ENCODE results near the gene ETHE1. TPM values are rescaled to one million over a fixed set of nuclear protein-coding genes. Genes with fewer than 3 reads are reported as not detected.

Gene ETHE1
- total RNA-seq, 5 donors from 2014 or later (not counting 1 experiment from before 2014, with no cell fraction given), result 19.1 to 39.4 (median 34.7) TPM

- POLR2A ChIA-PET, result interaction anchor here in 1 of 2 donors (0.6 kb wide), 1 partner anchor 14 kb away, joined by 3 read pairs; no protein-coding TSS in a partner anchor
- peak in 17 of 35 experiments; percentile 5 to 73 (median 19) for DNase-seq
- H3K9me3 ChIP-seq, result no peaks in the 10 kb centered on the region
- Mint-ChIP-seq H3K27ac (peak overlapping the region; percentile 93 to 94), H3K36me3 (no peaks in the 10 kb centered on the region), H3K9me3 (no peaks in the 10 kb centered on the region), H3K4me1 (peaks cover 63 to 80% (median 76%) of the 10 kb centered on the region in 3 donors), H3K27me3 (no peaks in the 10 kb centered on the region), H3K4me3 (peak overlapping the region in 2 of 3 donors; percentile 28 to 63)
- peaks cover 41 to 71% of the 10 kb centered on the region in 2 experiments for H3K4me1 ChIP-seq (ENCODE audit: control insufficient read depth in 1 of 2, extremely low read depth in 1 of 2, insufficient read depth in 2 of 2, low read length in 2 of 2)
- no peaks in the 10 kb centered on the region for H3K36me3 ChIP-seq (ENCODE audit: control insufficient read depth in 2 of 2, extremely low read depth in 1 of 2, insufficient read depth in 1 of 2, low read length in 1 of 2)
- peak overlapping the region; percentile 68 for H3K27ac ChIP-seq (ENCODE audit: low read length)
- ATAC-seq (replicated peaks in 1 of 4), result peak; percentile 52 to 84 (median 74)
- CTCF ChIA-PET, result interaction anchor here in 1 of 2 donors (1.0 to 1.4 kb wide), 2 partner anchors 22 to 50 kb away, joined by 4 to 7 read pairs; no protein-coding TSS in a partner anchor
- WGBS (ENCODE audit: insufficient coverage), result no CpG with 5 or more reads among the region's 1 CpG
- no peaks in the 10 kb centered on the region for H3K27me3 ChIP-seq (replicated peaks in 1 of 2; ENCODE audit: control insufficient read depth in 2 of 2, extremely low read depth in 1 of 2, insufficient read depth in 2 of 2, low read length in 1 of 2)
- no peak overlapping the region for H3K4me3 ChIP-seq (ENCODE audit: control insufficient read depth in 1 of 2, extremely low read depth in 1 of 2, low read length in 1 of 2)
These were observed 57.9 kb downstream of the ETHE1 start for GRCh38 chr19:43469160-43469480.

- DNase-seq (peak in 3 of 35 experiments; percentile 23 to 45 (median 32)), ATAC-seq (replicated peaks in 1 of 4) (no peak)
- no peaks in the 10 kb centered on the region for H3K9me3 Mint-ChIP-seq
- Histone ChIP-seq H3K27me3 (replicated peaks in 1 of 2; ENCODE audit: control insufficient read depth in 2 of 2, extremely low read depth in 1 of 2, insufficient read depth in 2 of 2, low read length in 1 of 2) (no peaks in the 10 kb centered on the region), H3K36me3 (ENCODE audit: control insufficient read depth in 2 of 2, extremely low read depth in 1 of 2, insufficient read depth in 1 of 2, low read length in 1 of 2) (no peaks in the 10 kb centered on the region), H3K9me3 (no peaks in the 10 kb centered on the region), H3K4me1 (ENCODE audit: control insufficient read depth in 1 of 2, extremely low read depth in 1 of 2, insufficient read depth in 2 of 2, low read length in 2 of 2) (peaks cover 42 to 76% of the 10 kb centered on the region in 2 experiments), H3K27ac (ENCODE audit: low read length) (peak overlapping the region; percentile 68), H3K4me3 (ENCODE audit: control insufficient read depth in 1 of 2, extremely low read depth in 1 of 2, low read length in 1 of 2) (no peak overlapping the region)
- H3K4me3 Mint-ChIP-seq, result peak overlapping the region in 2 of 3 donors; percentile 43 to 63
- peaks cover 63 to 81% (median 79%) of the 10 kb centered on the region in 3 donors for H3K4me1 Mint-ChIP-seq
- ChIA-PET CTCF (interaction anchor here in 1 of 2 donors (1.0 to 1.4 kb wide), 2 partner anchors 22 to 51 kb away, joined by 4 to 7 read pairs; no protein-coding TSS in a partner anchor), POLR2A (interaction anchor here in 1 of 2 donors (0.6 kb wide), 1 partner anchor 15 kb away, joined by 3 read pairs; no protein-coding TSS in a partner anchor)
- WGBS (ENCODE audit: insufficient coverage), result 40% methylated on average over 1 of the region's 4 CpGs
- H3K27me3 Mint-ChIP-seq, result no peaks in the 10 kb centered on the region
- H3K27ac Mint-ChIP-seq, result peak overlapping the region; percentile 93 to 94
- no peaks in the 10 kb centered on the region for H3K36me3 Mint-ChIP-seq
These were observed 58.4 kb downstream of the ETHE1 start for GRCh38 chr19:43468354-43469159.

- H3K27ac Mint-ChIP-seq, result peak overlapping the region; percentile 93 to 94
- no peak for ATAC-seq (replicated peaks in 1 of 4)
- no peaks in the 10 kb centered on the region for H3K36me3 ChIP-seq (ENCODE audit: control insufficient read depth in 2 of 2, extremely low read depth in 1 of 2, insufficient read depth in 1 of 2, low read length in 1 of 2)
- no peaks in the 10 kb centered on the region for H3K9me3 Mint-ChIP-seq
- DNase-seq, result no peak
- H3K4me3 ChIP-seq (ENCODE audit: control insufficient read depth in 1 of 2, extremely low read depth in 1 of 2, low read length in 1 of 2), result no peak overlapping the region
- no peaks in the 10 kb centered on the region for H3K36me3 Mint-ChIP-seq
- ChIA-PET CTCF (no interaction called here), POLR2A (no interaction called here)
- 100% methylated on average over 1 of the region's 4 CpGs for WGBS (ENCODE audit: insufficient coverage)
- H3K4me1 ChIP-seq (ENCODE audit: control insufficient read depth in 1 of 2, extremely low read depth in 1 of 2, insufficient read depth in 2 of 2, low read length in 2 of 2), result peaks cover 44 to 82% of the 10 kb centered on the region in 2 experiments
- no peaks in the 10 kb centered on the region for H3K27me3 ChIP-seq (replicated peaks in 1 of 2; ENCODE audit: control insufficient read depth in 2 of 2, extremely low read depth in 1 of 2, insufficient read depth in 2 of 2, low read length in 1 of 2)
- peak overlapping the region in 1 of 3 donors; percentile 63 for H3K4me3 Mint-ChIP-seq
- peak overlapping the region; percentile 38 for H3K27ac ChIP-seq (ENCODE audit: low read length)
- H3K9me3 ChIP-seq, result no peaks in the 10 kb centered on the region
- H3K4me1 Mint-ChIP-seq, result peaks cover 57 to 78% (median 76%) of the 10 kb centered on the region in 3 donors
- no peaks in the 10 kb centered on the region for H3K27me3 Mint-ChIP-seq
These were observed 59.3 kb downstream of the ETHE1 start for GRCh38 chr19:43467730-43468129.

- Mint-ChIP-seq H3K9me3 (no peaks in the 10 kb centered on the region), H3K27ac (peak overlapping the region; percentile 60 to 94), H3K4me1 (peaks cover 58 to 78% (median 76%) of the 10 kb centered on the region in 3 donors), H3K27me3 (no peaks in the 10 kb centered on the region), H3K36me3 (no peaks in the 10 kb centered on the region), H3K4me3 (peak overlapping the region in 1 of 3 donors; percentile 11)
- ATAC-seq (replicated peaks in 1 of 4) (no peak), DNase-seq (no peak)
- ChIA-PET POLR2A (no interaction called here), CTCF (no interaction called here)
- H3K4me3 ChIP-seq (ENCODE audit: control insufficient read depth in 1 of 2, extremely low read depth in 1 of 2, low read length in 1 of 2), result no peak overlapping the region
- H3K27ac ChIP-seq (ENCODE audit: low read length), result no peak overlapping the region
- 80% methylated on average over 6 of the region's 6 CpGs for WGBS (ENCODE audit: insufficient coverage)
- H3K36me3 ChIP-seq (ENCODE audit: control insufficient read depth in 2 of 2, extremely low read depth in 1 of 2, insufficient read depth in 1 of 2, low read length in 1 of 2), result no peaks in the 10 kb centered on the region
- no peaks in the 10 kb centered on the region for H3K9me3 ChIP-seq
- H3K4me1 ChIP-seq (ENCODE audit: control insufficient read depth in 1 of 2, extremely low read depth in 1 of 2, insufficient read depth in 2 of 2, low read length in 2 of 2), result peaks cover 43 to 83% of the 10 kb centered on the region in 2 experiments
- H3K27me3 ChIP-seq (replicated peaks in 1 of 2; ENCODE audit: control insufficient read depth in 2 of 2, extremely low read depth in 1 of 2, insufficient read depth in 2 of 2, low read length in 1 of 2), result no peaks in the 10 kb centered on the region
These were observed 59.7 kb downstream of the ETHE1 start for GRCh38 chr19:43467276-43467675.

- CTCF ChIA-PET, result no interaction called here
- WGBS (ENCODE audit: insufficient coverage), result no CpG with 5 or more reads among the region's 1 CpG
- no peak overlapping the region for H3K4me3 ChIP-seq (ENCODE audit: control insufficient read depth in 1 of 2, extremely low read depth in 1 of 2, low read length in 1 of 2)
- H3K4me1 ChIP-seq (ENCODE audit: control insufficient read depth in 1 of 2, extremely low read depth in 1 of 2, insufficient read depth in 2 of 2, low read length in 2 of 2), result peaks cover 42 to 82% of the 10 kb centered on the region in 2 experiments
- H3K9me3 ChIP-seq, result no peaks in the 10 kb centered on the region
- Mint-ChIP-seq H3K27me3 (no peaks in the 10 kb centered on the region), H3K36me3 (no peaks in the 10 kb centered on the region), H3K27ac (peak overlapping the region; percentile 60 to 94), H3K4me1 (peaks cover 63 to 79% (median 77%) of the 10 kb centered on the region in 3 donors), H3K4me3 (peak overlapping the region in 1 of 3 donors; percentile 11), H3K9me3 (no peaks in the 10 kb centered on the region)
- POLR2A ChIA-PET, result no interaction called here
- no peak overlapping the region for H3K27ac ChIP-seq (ENCODE audit: low read length)
- no peaks in the 10 kb centered on the region for H3K27me3 ChIP-seq (replicated peaks in 1 of 2; ENCODE audit: control insufficient read depth in 2 of 2, extremely low read depth in 1 of 2, insufficient read depth in 2 of 2, low read length in 1 of 2)
- DNase-seq (no peak), ATAC-seq (replicated peaks in 1 of 4) (no peak)
- H3K36me3 ChIP-seq (ENCODE audit: control insufficient read depth in 2 of 2, extremely low read depth in 1 of 2, insufficient read depth in 1 of 2, low read length in 1 of 2), result no peaks in the 10 kb centered on the region
These were observed 60.2 kb downstream of the ETHE1 start for GRCh38 chr19:43466793-43467192.

- Mint-ChIP-seq H3K9me3 (no peaks in the 10 kb centered on the region), H3K4me3 (peak within 1 kb of the TSS; percentile 88 to 95 (median 90)), H3K36me3 (peaks cover 6% of the 10 kb centered on the region), H3K27ac (peak within 1 kb of the TSS; percentile 95 to 97), H3K27me3 (no peaks in the 10 kb centered on the region), H3K4me1 (peaks cover 75 to 77% (median 77%) of the 10 kb centered on the region in 3 donors)
- CTCF ChIA-PET, result interaction anchor here in 1 of 2 donors (0.5 to 0.7 kb wide), 2 partner anchors 40 to 1934 kb away, joined by 5 to 6 read pairs; no protein-coding TSS in a partner anchor
- H3K4me1 ChIP-seq (ENCODE audit: control insufficient read depth in 1 of 2, extremely low read depth in 1 of 2, insufficient read depth in 2 of 2, low read length in 2 of 2), result peaks cover 35 to 74% of the 10 kb centered on the region in 2 experiments
- H3K9me3 ChIP-seq, result no peaks in the 10 kb centered on the region
- DNase-seq (no peak), ATAC-seq (replicated peaks in 1 of 4) (no peak)
- peaks cover 0 to 5% of the 10 kb centered on the region in 2 donors for H3K36me3 ChIP-seq (ENCODE audit: control insufficient read depth in 2 of 2, extremely low read depth in 1 of 2, insufficient read depth in 1 of 2, low read length in 1 of 2)
- POLR2A ChIA-PET, result no interaction called here
- no peaks in the 10 kb centered on the region for H3K27me3 ChIP-seq (replicated peaks in 1 of 2; ENCODE audit: control insufficient read depth in 2 of 2, extremely low read depth in 1 of 2, insufficient read depth in 2 of 2, low read length in 1 of 2)
- H3K4me3 ChIP-seq (ENCODE audit: control insufficient read depth in 1 of 2, extremely low read depth in 1 of 2, low read length in 1 of 2), result peak within 1 kb of the TSS; percentile 67 to 96
- WGBS (ENCODE audit: insufficient coverage), result 79% methylated on average over 14 of the region's 24 CpGs
- peak within 1 kb of the TSS; percentile 90 for H3K27ac ChIP-seq (ENCODE audit: low read length)
These were observed 61.4 kb downstream of the ETHE1 start, which contains the start of gene LYPD3 for GRCh38 chr19:43465468-43466120. LYPD3 (minus strand) TSS chr19:43465608; CDS start chr19:43465571, 37 bp downstream.

Measured in T-cell (primary cell).